ENCODE measurements around the gene KCNAB2. TPM values are rescaled to one million over a fixed set of nuclear protein-coding genes. Genes with fewer than 3 reads are reported as not detected.
"Not testable (repeated sequence)": the region's sequence is repeated elsewhere in the genome, so short reads cannot be mapped to it uniquely, and the experiment has no call there.

Gene KCNAB2
- total RNA-seq, 1 donor from 2014 or later: 7.2 TPM

DNA sequence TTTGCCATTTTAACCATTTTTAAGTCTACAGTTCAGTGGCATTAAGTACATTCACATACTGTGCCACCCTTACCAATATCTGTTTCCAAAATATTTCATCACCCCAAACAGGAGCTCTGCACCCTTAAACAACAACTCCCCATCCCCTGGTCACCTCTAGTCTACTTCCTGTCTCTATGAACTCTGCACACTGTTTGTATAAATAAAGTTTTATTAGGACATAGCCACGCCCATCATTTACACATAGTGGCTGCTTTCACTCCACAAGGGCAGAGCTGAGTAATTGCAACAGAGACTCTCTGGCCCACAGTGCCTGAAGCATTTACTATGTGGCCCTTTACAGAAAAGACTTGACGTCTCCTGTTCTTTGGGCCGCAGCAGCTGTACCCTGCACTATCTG is 30.1 kb downstream of the KCNAB2 start:
- H3K36me3 Mint-ChIP-seq: no peaks in the 10 kb centered on the region
- H3K9me3 Mint-ChIP-seq: no peaks in the 10 kb centered on the region
- TF ChIP-seq, protein P1, sequence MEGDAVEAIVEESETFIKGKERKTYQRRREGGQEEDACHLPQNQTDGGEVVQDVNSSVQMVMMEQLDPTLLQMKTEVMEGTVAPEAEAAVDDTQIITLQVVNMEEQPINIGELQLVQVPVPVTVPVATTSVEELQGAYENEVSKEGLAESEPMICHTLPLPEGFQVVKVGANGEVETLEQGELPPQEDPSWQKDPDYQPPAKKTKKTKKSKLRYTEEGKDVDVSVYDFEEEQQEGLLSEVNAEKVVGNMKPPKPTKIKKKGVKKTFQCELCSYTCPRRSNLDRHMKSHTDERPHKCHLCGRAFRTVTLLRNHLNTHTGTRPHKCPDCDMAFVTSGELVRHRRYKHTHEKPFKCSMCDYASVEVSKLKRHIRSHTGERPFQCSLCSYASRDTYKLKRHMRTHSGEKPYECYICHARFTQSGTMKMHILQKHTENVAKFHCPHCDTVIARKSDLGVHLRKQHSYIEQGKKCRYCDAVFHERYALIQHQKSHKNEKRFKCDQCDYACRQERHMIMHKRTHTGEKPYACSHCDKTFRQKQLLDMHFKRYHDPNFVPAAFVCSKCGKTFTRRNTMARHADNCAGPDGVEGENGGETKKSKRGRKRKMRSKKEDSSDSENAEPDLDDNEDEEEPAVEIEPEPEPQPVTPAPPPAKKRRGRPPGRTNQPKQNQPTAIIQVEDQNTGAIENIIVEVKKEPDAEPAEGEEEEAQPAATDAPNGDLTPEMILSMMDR (conservative IDR thresholded peaks at IDR 0.05): no peak
- H3K4me1 Mint-ChIP-seq (ENCODE audit: unreplicated experiment): no peaks in the 10 kb centered on the region
- H3K4me3 Mint-ChIP-seq: no peak overlapping the region
- no peak for DNase-seq (ENCODE audit: extremely low spot score, unreplicated experiment)
- no peak overlapping the region for H3K27ac Mint-ChIP-seq
- peaks cover 11% of the 10 kb centered on the region for H3K27me3 Mint-ChIP-seq

DNA sequence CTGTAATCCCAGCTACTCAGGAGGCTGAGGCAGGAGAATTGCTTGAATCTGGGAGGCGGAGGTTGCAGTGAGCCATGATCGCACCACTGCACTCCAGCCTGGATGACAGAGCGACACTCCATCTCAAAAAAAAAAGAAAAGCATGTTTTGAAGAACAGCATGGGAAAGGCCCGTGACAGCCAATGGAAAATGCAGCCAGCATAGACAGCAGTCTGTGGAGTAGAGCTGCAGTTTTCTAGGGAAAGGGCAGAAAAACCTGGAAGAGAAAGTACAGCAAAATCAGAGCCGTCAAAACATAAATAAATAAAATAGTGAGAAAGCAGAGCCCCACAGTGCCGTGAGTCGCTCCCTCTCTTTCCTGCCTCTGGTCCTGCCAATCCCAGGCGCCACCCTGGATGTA is 31.4 kb downstream of the KCNAB2 start:
- peaks cover 11% of the 10 kb centered on the region for H3K27me3 Mint-ChIP-seq
- H3K36me3 Mint-ChIP-seq; H3K4me3 Mint-ChIP-seq; H3K4me1 Mint-ChIP-seq (ENCODE audit: unreplicated experiment); H3K27ac Mint-ChIP-seq; H3K9me3 Mint-ChIP-seq; DNase-seq (ENCODE audit: extremely low spot score, unreplicated experiment): not testable (repeated sequence)

DNA sequence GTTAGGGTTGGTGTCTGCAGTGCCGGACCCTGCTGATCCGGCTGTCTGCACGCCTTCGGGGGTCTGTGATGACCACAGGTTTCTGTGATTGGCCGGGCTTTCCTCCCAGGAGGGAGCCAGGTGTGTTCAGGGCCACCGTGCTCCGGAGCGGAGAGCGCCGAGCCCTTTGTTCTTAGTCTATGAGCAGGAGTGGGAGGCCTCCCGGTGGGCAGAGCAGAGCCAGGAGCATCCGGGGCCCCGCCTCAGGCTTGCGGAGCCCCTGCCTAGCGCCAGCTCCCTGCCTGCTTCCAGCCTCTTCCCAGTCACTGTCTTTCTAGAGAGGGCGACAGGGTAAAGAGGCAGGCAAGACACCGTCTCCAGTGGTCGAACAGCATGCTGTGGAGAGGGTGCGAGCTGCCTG is 31.8 kb downstream of the KCNAB2 start:
- peaks cover 11% of the 10 kb centered on the region for H3K27me3 Mint-ChIP-seq
- no peak for DNase-seq (ENCODE audit: extremely low spot score, unreplicated experiment)
- no peaks in the 10 kb centered on the region for H3K9me3 Mint-ChIP-seq

DNA sequence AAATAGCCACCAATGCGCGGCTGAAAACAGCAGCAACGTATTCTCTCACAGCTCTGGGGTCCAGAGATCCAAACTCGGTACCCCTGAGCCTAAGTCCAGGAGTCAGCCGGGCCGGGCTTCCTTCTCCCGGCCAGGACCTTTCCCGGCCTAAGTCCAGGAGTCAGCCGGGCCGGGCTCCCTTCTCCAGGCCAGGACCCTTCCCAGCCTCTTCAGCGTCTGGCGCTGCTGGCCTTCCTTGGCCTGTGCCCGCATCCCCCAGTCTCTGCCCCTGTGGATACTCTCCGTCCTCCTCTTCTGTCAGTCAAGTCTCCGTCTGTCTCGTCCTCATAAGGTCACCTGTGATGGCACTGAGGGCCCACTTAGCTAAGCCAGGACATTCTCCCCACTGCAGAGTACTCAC is 32.2 kb downstream of the KCNAB2 start:
- H3K4me3 Mint-ChIP-seq: no peak overlapping the region
- H3K36me3 Mint-ChIP-seq: no peaks in the 10 kb centered on the region
- TF ChIP-seq, protein P1 (conservative IDR thresholded peaks at IDR 0.05): no peak
- H3K27me3 Mint-ChIP-seq: peaks cover 11% of the 10 kb centered on the region
- no peak overlapping the region for H3K27ac Mint-ChIP-seq
- no peak for DNase-seq (ENCODE audit: extremely low spot score, unreplicated experiment)
- no peaks in the 10 kb centered on the region for H3K4me1 Mint-ChIP-seq (ENCODE audit: unreplicated experiment)
- no peaks in the 10 kb centered on the region for H3K9me3 Mint-ChIP-seq

More for the DNA sequence above, 31.8 kb downstream of the KCNAB2 start:
- TF ChIP-seq, protein P1 (conservative IDR thresholded peaks at IDR 0.05): no peak
- no peaks in the 10 kb centered on the region for H3K36me3 Mint-ChIP-seq
- no peak overlapping the region for H3K27ac Mint-ChIP-seq
- no peak overlapping the region for H3K4me3 Mint-ChIP-seq
- H3K4me1 Mint-ChIP-seq (ENCODE audit: unreplicated experiment): no peaks in the 10 kb centered on the region

DNA sequence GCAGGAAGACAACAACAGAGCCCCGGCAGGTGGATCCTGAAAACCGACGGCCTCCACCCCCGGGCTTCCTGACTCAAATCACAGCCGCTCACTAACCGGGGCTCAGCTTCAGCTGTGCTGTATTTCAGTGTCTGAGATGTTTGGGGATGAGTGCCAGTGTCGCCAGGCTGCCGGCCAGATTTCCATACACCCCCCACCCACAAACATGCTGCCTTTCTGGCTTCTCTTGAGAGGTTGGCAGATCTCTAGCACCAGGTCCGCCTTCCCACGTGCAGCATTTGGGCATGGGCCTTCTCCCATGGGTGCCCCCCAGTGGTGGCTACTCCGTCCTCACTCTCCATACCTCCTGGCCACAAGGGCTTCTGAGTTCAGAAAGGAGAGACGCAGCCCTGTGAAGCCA is 34.8 kb downstream of the KCNAB2 start:
- Mint-ChIP-seq H3K4me1 (ENCODE audit: unreplicated experiment) (peaks cover 7% of the 10 kb centered on the region), H3K4me3 (no peak overlapping the region), H3K9me3 (no peaks in the 10 kb centered on the region)

DNA sequence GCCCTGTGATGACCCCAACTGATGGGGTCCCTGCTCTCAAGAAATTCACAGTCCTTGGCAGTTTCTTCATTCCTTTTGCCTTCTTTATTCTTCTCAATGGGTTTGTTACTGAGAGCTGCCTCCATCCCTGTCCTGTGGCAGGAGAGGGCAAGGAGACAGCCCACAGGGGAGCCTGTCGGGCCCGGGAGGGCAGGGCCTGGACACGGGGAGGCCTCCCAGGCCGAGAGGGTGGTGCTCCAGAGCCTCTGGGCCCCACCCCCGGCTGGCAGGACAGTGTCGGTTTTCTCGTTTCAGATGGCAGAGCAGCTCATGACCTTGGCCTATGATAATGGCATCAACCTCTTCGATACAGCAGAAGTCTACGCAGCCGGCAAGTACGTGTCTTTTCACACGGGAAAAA is 36.2 kb downstream of the KCNAB2 start:
- peaks cover 14% of the 10 kb centered on the region for H3K27me3 Mint-ChIP-seq

More for the DNA sequence above, 34.8 kb downstream of the KCNAB2 start:
- Mint-ChIP-seq H3K27me3 (peaks cover 14% of the 10 kb centered on the region), H3K27ac (no peak overlapping the region), H3K36me3 (no peaks in the 10 kb centered on the region)
- no peak for DNase-seq (ENCODE audit: extremely low spot score, unreplicated experiment)
- TF ChIP-seq, protein P1 (conservative IDR thresholded peaks at IDR 0.05): no peak

More for the DNA sequence above, 36.2 kb downstream of the KCNAB2 start:
- no peaks in the 10 kb centered on the region for H3K36me3 Mint-ChIP-seq
- H3K4me3 Mint-ChIP-seq: no peak overlapping the region
- H3K27ac Mint-ChIP-seq: no peak overlapping the region
- no peaks in the 10 kb centered on the region for H3K9me3 Mint-ChIP-seq
- TF ChIP-seq, protein P1 (conservative IDR thresholded peaks at IDR 0.05): no peak
- no peak for DNase-seq (ENCODE audit: extremely low spot score, unreplicated experiment)
- peaks cover 10% of the 10 kb centered on the region for H3K4me1 Mint-ChIP-seq (ENCODE audit: unreplicated experiment)

Data from type B pancreatic cell (in vitro differentiated cells).